DND-41 (cell line): ENCODE data around the gene HOXC5.

Experiments
- ATAC-seq: fragments of 200-7000 bp; cut with Tn5 transposase; 3 replicates; pipeline ENCODE4 v1.9.1; 2021; ENCODE audit warnings: low read depth; ENCODE audit not compliant: insufficient read depth
- DNase-seq: peaks from one replicate; pipeline ENCODE4 v3.0.0-alpha.2; 2020
- H2AFZ ChIP-seq: 2 replicates; pipeline ENCODE4 v1.6.0; 2012; ENCODE audit warnings: low read depth, low read length
- H3K27ac ChIP-seq: 2 replicates; pipeline ENCODE4 v1.5.1; 2012; ENCODE audit warnings: low read length, inconsistent platforms
- H3K27me3 ChIP-seq: fragments of 200-600 bp; sonication (generic); 2 replicates; pipeline ENCODE4 v1.6.0; 2012; ENCODE audit warnings: low read length, mild to moderate bottlenecking, inconsistent platforms; ENCODE audit not compliant: insufficient read depth, poor library complexity
- H3K36me3 ChIP-seq: 2 replicates; pipeline ENCODE4 v1.5.1; 2012; ENCODE audit warnings: low read length, inconsistent platforms; ENCODE audit not compliant: insufficient read depth
- H3K4me1 ChIP-seq: 2 replicates; pipeline ENCODE4 v1.5.1; 2012; ENCODE audit warnings: mild to moderate bottlenecking, low read length; ENCODE audit not compliant: insufficient read depth
- H3K4me2 ChIP-seq: 2 replicates; pipeline ENCODE4 v1.6.0; 2012; ENCODE audit warnings: mild to moderate bottlenecking, moderate library complexity, low read length, inconsistent platforms; ENCODE audit not compliant: insufficient read depth
- H3K4me3 ChIP-seq, 2 experiments: fragments of 200-600 bp in 1 of 2; shearing (Covaris generic) in 1 of 2; 2 replicates each; pipeline ENCODE4 v1.5.1; 2012 to 2016; ENCODE audit warnings: inconsistent platforms in 2 of 2, low read length in 2 of 2, mild to moderate bottlenecking in 2 of 2, low read depth in 1 of 2, moderate library complexity in 1 of 2
- H3K79me2 ChIP-seq: 2 replicates; pipeline ENCODE4 v1.6.0; 2012; ENCODE audit warnings: low read length, inconsistent platforms; ENCODE audit not compliant: insufficient read depth
- H3K9ac ChIP-seq: 2 replicates; pipeline ENCODE4 v1.6.0; 2012; ENCODE audit warnings: low read depth, mild to moderate bottlenecking, inconsistent platforms, low read length, moderate library complexity
- H3K9me3 ChIP-seq: 2 replicates; pipeline ENCODE4 v1.5.1; 2012; ENCODE audit warnings: low read length, moderate library complexity, mild to moderate bottlenecking, inconsistent platforms; ENCODE audit not compliant: insufficient read depth, severe bottlenecking
- H4K20me1 ChIP-seq: 2 replicates; pipeline ENCODE4 v1.6.0; 2012; ENCODE audit warnings: low read length; ENCODE audit not compliant: insufficient read depth
- CTCF ChIP-seq: IDR thresholded peaks from 2 replicates; pipeline ENCODE4 v1.5.1; 2012; ENCODE audit warnings: borderline replicate concordance, low read length, moderate library complexity, mild to moderate bottlenecking; ENCODE audit not compliant: poor library complexity, severe bottlenecking; ENCODE audit errors: extremely low read depth
- EZH2 ChIP-seq: IDR thresholded peaks from 3 replicates; pipeline ENCODE4 v1.6.1; 2012; ENCODE audit warnings: borderline replicate concordance, low read depth, mild to moderate bottlenecking, moderate library complexity, low read length, inconsistent platforms; ENCODE audit not compliant: severe bottlenecking

The HOXC5 gene

DNA sequence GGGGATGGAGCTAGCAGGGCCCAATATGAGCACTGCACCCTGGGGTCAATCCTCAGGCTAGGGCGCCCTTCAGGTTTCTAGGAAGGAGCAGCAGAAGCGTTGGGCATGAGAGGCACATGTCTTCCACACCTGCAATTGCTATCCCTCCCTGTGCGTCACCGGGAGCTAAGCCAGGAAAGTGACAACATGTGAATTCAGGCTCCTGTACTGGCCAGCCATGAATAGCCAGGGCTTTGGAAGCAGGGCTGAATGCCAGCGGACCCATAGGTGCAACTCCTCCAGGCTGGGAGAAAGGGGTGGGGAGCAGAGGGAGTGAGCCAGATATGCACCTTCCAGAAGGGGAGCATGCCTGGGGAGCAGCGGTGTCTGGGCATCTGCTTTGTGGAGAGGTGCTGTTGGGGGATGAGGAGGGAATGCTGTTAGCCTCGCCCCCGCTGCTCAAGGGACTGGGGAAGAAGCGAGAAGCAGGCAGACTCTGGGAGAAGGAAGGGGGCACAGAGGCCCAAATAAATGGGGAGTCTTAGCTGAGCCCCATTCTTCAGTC is 6.1 kb downstream of the HOXC5 start:
- no peak overlapping the region for H3K4me2 ChIP-seq
- DNase-seq, result no peak
- H3K79me2 ChIP-seq, result no peaks in the 10 kb centered on the region
- no peaks in the 10 kb centered on the region for H4K20me1 ChIP-seq
- peaks cover 43% of the 10 kb centered on the region for H3K27me3 ChIP-seq
- no peak overlapping the region for H3K27ac ChIP-seq
- H3K9ac ChIP-seq, result no peak overlapping the region
- H3K36me3 ChIP-seq, result no peaks in the 10 kb centered on the region
- peaks cover 3% of the 10 kb centered on the region for H3K4me1 ChIP-seq
- no peak overlapping the region for H3K4me3 ChIP-seq
- no peaks in the 10 kb centered on the region for H3K9me3 ChIP-seq
- no peak for TF ChIP-seq CTCF
- TF ChIP-seq EZH2, result peak; percentile 35
- no peak for ATAC-seq
- no peak overlapping the region for H2AFZ ChIP-seq

GRCh38 chr12:54039417-54040147 is 6.7 kb downstream of the HOXC5 start:
- no peaks in the 10 kb centered on the region for H3K36me3 ChIP-seq
- no peak for DNase-seq
- no peaks in the 10 kb centered on the region for H3K9me3 ChIP-seq
- peaks cover 9% of the 10 kb centered on the region for H3K4me1 ChIP-seq
- H3K27ac ChIP-seq, result no peak overlapping the region
- ATAC-seq, result no peak
- no peak overlapping the region for H3K4me2 ChIP-seq
- no peaks in the 10 kb centered on the region for H4K20me1 ChIP-seq
- H3K27me3 ChIP-seq, result peaks cover 43% of the 10 kb centered on the region
- no peak overlapping the region for H2AFZ ChIP-seq
- H3K79me2 ChIP-seq, result no peaks in the 10 kb centered on the region
- no peak overlapping the region for H3K4me3 ChIP-seq
- H3K9ac ChIP-seq, result no peak overlapping the region
- TF ChIP-seq EZH2 (no peak), CTCF (no peak)

DNA sequence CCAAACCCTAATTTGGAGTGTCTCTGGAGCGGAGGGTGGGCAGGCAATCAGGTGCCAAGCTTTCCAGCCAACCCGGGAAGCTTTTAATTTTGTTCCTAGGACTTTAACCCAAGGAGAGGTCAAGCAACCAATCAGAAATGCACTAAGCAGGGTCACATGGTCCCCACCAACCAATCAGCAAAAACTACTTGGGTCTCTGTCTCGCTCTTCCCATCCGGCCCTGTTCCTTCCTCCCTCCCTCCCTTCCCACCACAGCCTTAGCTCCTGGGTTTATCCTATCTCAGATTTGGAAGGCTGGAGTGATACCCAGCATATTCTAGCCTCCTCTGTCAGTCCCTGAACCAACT is 7.3 kb downstream of the HOXC5 start:
- Histone ChIP-seq H3K79me2 (no peaks in the 10 kb centered on the region), H3K27me3 (peaks cover 45% of the 10 kb centered on the region), H3K4me2 (no peak overlapping the region), H3K36me3 (no peaks in the 10 kb centered on the region), H3K4me1 (peaks cover 9% of the 10 kb centered on the region), H3K9ac (no peak overlapping the region), H2AFZ (no peak overlapping the region), H3K4me3 (no peak overlapping the region), H3K27ac (no peak overlapping the region), H3K9me3 (no peaks in the 10 kb centered on the region), H4K20me1 (no peaks in the 10 kb centered on the region)
- no peak for DNase-seq
- no peak for ATAC-seq
- TF ChIP-seq EZH2 (no peak), CTCF (no peak)
